SK-MEL-5 (cell line): ENCODE data around the gene ADCY1. TPM values are rescaled to one million over a fixed set of nuclear protein-coding genes. Genes with fewer than 3 reads are reported as not detected.

Source experiments
- DNase-seq: peaks from one replicate; pipeline ENCODE4 v3.0.0-alpha.2; 2016; ENCODE audit warnings: low read depth, low spot score
- in situ Hi-C: cut with HindIII; loops from 2 replicates; pipeline ENCODE4 v1.10.0; 2016; ENCODE audit warnings: low sequenced_read_pairs, high pct_unique_total_duplicates, low pct_unique_long_range_greater_than_20kb
- total RNA-seq: library from RNA; depleted of rRNA; stranded (reverse); fragments of >200 nt; shearing (Covaris generic); gene quantifications from 2 replicates; pipeline ENCODE4 v1.2.3, GENCODE V29; 2014

The ADCY1 gene
- total RNA-seq, 1 experiment from 2014 or later: 39.9 TPM

- in situ Hi-C loops: no loop called here
- no peak for DNase-seq
Measured at GRCh38 chr7:45601816-45602540, 27.8 kb downstream of the ADCY1 start.

GRCh38 chr7:45606050-45606449, 31.9 kb downstream of the ADCY1 start:
- no peak for DNase-seq
- in situ Hi-C loops: no loop called here

GRCh38 chr7:45606931-45607330, 32.8 kb downstream of the ADCY1 start:
- in situ Hi-C loops: no loop called here
- DNase-seq: no peak

GRCh38 chr7:45609180-45609579, 35.0 kb downstream of the ADCY1 start:
- in situ Hi-C loops: no loop called here
- DNase-seq: no peak

- in situ Hi-C loops: no loop called here
- DNase-seq: no peak
Measured at GRCh38 chr7:45610019-45610418, 35.9 kb downstream of the ADCY1 start.

- no peak for DNase-seq
- in situ Hi-C loops: no loop called here
Measured at GRCh38 chr7:45610660-45611299, 36.6 kb downstream of the ADCY1 start.

GRCh38 chr7:45617166-45617565, 43.0 kb downstream of the ADCY1 start:
- in situ Hi-C loops: no loop called here
- DNase-seq: peak; percentile 19

- in situ Hi-C loops: no loop called here
- no peak for DNase-seq
Measured at GRCh38 chr7:45622058-45622457, 47.9 kb downstream of the ADCY1 start.

GRCh38 chr7:45623157-45623556, 49.0 kb downstream of the ADCY1 start:
- no peak for DNase-seq
- in situ Hi-C loops: no loop called here

- DNase-seq: no peak
- in situ Hi-C loops: no loop called here
Measured at GRCh38 chr7:45623740-45624391, 49.7 kb downstream of the ADCY1 start.

- DNase-seq: no peak
- in situ Hi-C loops: no loop called here
Measured at GRCh38 chr7:45624392-45624760, 50.2 kb downstream of the ADCY1 start.

- no peak for DNase-seq
- in situ Hi-C loops: no loop called here
Measured at GRCh38 chr7:45625067-45625466, 50.9 kb downstream of the ADCY1 start.

GRCh38 chr7:45625714-45626440, 51.7 kb downstream of the ADCY1 start:
- in situ Hi-C loops: no loop called here
- DNase-seq: no peak

- DNase-seq: no peak
- in situ Hi-C loops: no loop called here
Measured at GRCh38 chr7:45626441-45627430, 52.6 kb downstream of the ADCY1 start.

GRCh38 chr7:45627691-45628456, 53.7 kb downstream of the ADCY1 start:
- DNase-seq: no peak
- in situ Hi-C loops: no loop called here

GRCh38 chr7:45631569-45631968, 57.4 kb downstream of the ADCY1 start:
- no peak for DNase-seq
- in situ Hi-C loops: no loop called here

GRCh38 chr7:45636733-45637132, 62.6 kb downstream of the ADCY1 start:
- no peak for DNase-seq
- in situ Hi-C loops: no loop called here
